A549 (cell line): ENCODE measurements around the gene SPTB. TPM values are rescaled to one million over a fixed set of nuclear protein-coding genes. Genes with fewer than 3 reads are reported as not detected.

Source experiments
- ATAC-seq, 2 experiments: fragments of 200-7000 bp in 1 of 2; fragments of >200 bp in 1 of 2; cut with Nextera tagmentation in 1 of 2; cut with Tn5 transposase in 1 of 2; 3 replicates each; pipeline versions ENCODE4 v1.8.0 to v1.9.1; 2018 to 2020; ENCODE audit warnings: mild to moderate bottlenecking in 1 of 2, moderate library complexity in 1 of 2
- CTCF ChIA-PET: fragments of 300-600 bp; sonication (Branson Sonifier 250); formaldehyde crosslinking; extraction: SDS; loops from one replicate; lab custom pipeline; 2021; ENCODE audit warnings: antibody characterized with exemption, inconsistent platforms; lab: Yijun Ruan, JAX
- POLR2A ChIA-PET: fragments of 350-600 bp; formaldehyde crosslinking; extraction: SDS; loops from one replicate; lab custom pipeline; 2021; ENCODE audit warnings: antibody characterized with exemption, inconsistent platforms; lab: Yijun Ruan, JAX
- DNase-seq, 2 experiments: peaks; one replicate each; pipeline versions ENCODE4 v3.0.0 to v3.0.0-alpha.2; 2011 to 2016; ENCODE audit warnings: low read depth in 1 of 2, low spot score in 1 of 2
- FAIRE-seq: peaks from 2 replicates; lab custom pipeline; 2011; peaks lifted over from hg19 to GRCh38; lab: Jason Lieb, UNC
- H3K27ac ChIP-seq, 2 experiments: fragments of >200 bp; sonication (Bioruptor Twin); formaldehyde crosslinking; 3 replicates each; pipeline ENCODE4 v1.5.1; 2016 to 2017
- H3K4me1 ChIP-seq: fragments of >200 bp; sonication (Bioruptor Twin); formaldehyde crosslinking; 3 replicates; pipeline ENCODE4 v1.6.1; 2016
- H3K4me2 ChIP-seq: fragments of >200 bp; sonication (Bioruptor Twin); formaldehyde crosslinking; 3 replicates; pipeline ENCODE4 v1.6.1; 2016
- H3K4me3 ChIP-seq: fragments of >200 bp; sonication (Bioruptor Twin); formaldehyde crosslinking; 3 replicates; pipeline ENCODE4 v1.5.1; 2016
- H3K9me3 ChIP-seq: fragments of >200 bp; sonication (Bioruptor Twin); formaldehyde crosslinking; 3 replicates; pipeline ENCODE4 v1.6.1; 2016
- CEBPB ChIP-seq, 2 experiments: fragments of >200 bp in 1 of 2; sonication (Bioruptor Twin) in 1 of 2; formaldehyde crosslinking in 1 of 2; IDR thresholded peaks; 2 replicates each; pipeline ENCODE4 v1.6.1; 2012 to 2016
- CHD2 ChIP-seq: fragments of 150-350 bp; IDR thresholded peaks from 2 replicates; pipeline ENCODE4 v1.6.1; 2014; ENCODE audit warnings: low read length; ENCODE audit not compliant: partially characterized antibody
- FOSL2 ChIP-seq, 2 experiments: fragments of 450-650 bp in 1 of 2; fragments of >200 bp in 1 of 2; sonication (Bioruptor Twin) in 1 of 2; formaldehyde crosslinking; IDR thresholded peaks; 2 replicates each; pipeline versions ENCODE4 v1.5.0 to v1.6.1; 2016 to 2020; ENCODE audit warnings: mild to moderate bottlenecking in 1 of 2, moderate library complexity in 1 of 2
- GATA3 ChIP-seq: IDR thresholded peaks from 2 replicates; pipeline ENCODE4 v1.6.1; 2012; ENCODE audit warnings: borderline replicate concordance
- HEYL ChIP-seq: fragments of 250-450 bp; sonication (Bioruptor Pico); IDR thresholded peaks from 2 replicates; pipeline ENCODE4 v1.8.0; 2021; ENCODE audit warnings: mild to moderate bottlenecking, moderate library complexity
- HOXA7 ChIP-seq: fragments of 250-450 bp; sonication (Bioruptor Pico); IDR thresholded peaks from 2 replicates; pipeline ENCODE4 v1.5.0; 2020; ENCODE audit warnings: mild to moderate bottlenecking, moderate library complexity
- HOXB5 ChIP-seq: fragments of 250-450 bp; sonication (Bioruptor Pico); IDR thresholded peaks from 2 replicates; pipeline ENCODE4 v1.5.0; 2020; ENCODE audit warnings: mild to moderate bottlenecking, moderate library complexity
- JUN ChIP-seq, 2 experiments: fragments of >200 bp; sonication (Bioruptor Twin); formaldehyde crosslinking; IDR thresholded peaks; 2 replicates in 1 of 2; 3 replicates in 1 of 2; pipeline ENCODE4 v1.6.1; 2016 to 2017
- JUNB ChIP-seq: fragments of >200 bp; sonication (Bioruptor Twin); formaldehyde crosslinking; IDR thresholded peaks from 2 replicates; pipeline ENCODE4 v1.6.1; 2016
- KDM5A ChIP-seq: fragments of 200-600 bp; sonication (generic); IDR thresholded peaks from 2 replicates; pipeline ENCODE4 v1.6.1; 2016; ENCODE audit warnings: antibody characterized with exemption, mild to moderate bottlenecking
- MAX ChIP-seq: IDR thresholded peaks from 2 replicates; pipeline ENCODE4 v1.6.1; 2012
- MAZ ChIP-seq: fragments of 150-350 bp; IDR thresholded peaks from 2 replicates; pipeline ENCODE4 v1.6.1; 2014; ENCODE audit warnings: antibody characterized with exemption, low read depth, low read length, borderline replicate concordance
- MYC ChIP-seq: IDR thresholded peaks from 2 replicates; pipeline ENCODE4 v1.6.1; 2012; ENCODE audit warnings: mild to moderate bottlenecking, inconsistent platforms, low read length, improper control_type of control experiment, borderline replicate concordance
- NFE2L2 ChIP-seq: fragments of 150-350 bp; conservative IDR thresholded peaks from 2 replicates; pipeline ENCODE4 v1.6.1; 2014; ENCODE audit warnings: low read length
- NPAS2 ChIP-seq: fragments of 250-450 bp; sonication (Bioruptor Pico); IDR thresholded peaks from 2 replicates; pipeline ENCODE4 v1.8.0; 2022; ENCODE audit warnings: mild to moderate bottlenecking, moderate library complexity, borderline replicate concordance
- NR3C1 ChIP-seq: fragments of >200 bp; sonication (Bioruptor Twin); formaldehyde crosslinking; IDR thresholded peaks from 3 replicates; pipeline ENCODE4 v1.6.1; 2017
- POLR2A ChIP-seq: IDR thresholded peaks from 2 replicates; pipeline ENCODE4 v1.6.1; 2012; ENCODE audit warnings: mild to moderate bottlenecking, low read length
- RARB ChIP-seq: fragments of 250-450 bp; sonication (Bioruptor Pico); IDR thresholded peaks from 2 replicates; pipeline ENCODE4 v1.8.0; 2021; ENCODE audit warnings: mild to moderate bottlenecking, moderate library complexity
- RNF2 ChIP-seq: fragments of 200-600 bp; sonication (generic); IDR thresholded peaks from 2 replicates; pipeline ENCODE4 v1.6.1; 2016; ENCODE audit warnings: low read depth, mild to moderate bottlenecking, antibody characterized with exemption, moderate library complexity, borderline replicate concordance
- SMC3 ChIP-seq: fragments of >200 bp; sonication (Bioruptor Twin); formaldehyde crosslinking; IDR thresholded peaks from 3 replicates; pipeline ENCODE4 v1.6.1; 2018; ENCODE audit warnings: inconsistent platforms
- ZNF302 ChIP-seq: fragments of 250-450 bp; sonication (Bioruptor Pico); IDR thresholded peaks from 2 replicates; pipeline ENCODE4 v1.9.0; 2021; ENCODE audit warnings: inconsistent platforms, mild to moderate bottlenecking, moderate library complexity
- ZSCAN20 ChIP-seq: fragments of 250-450 bp; sonication (Bioruptor Pico); IDR thresholded peaks from 2 replicates; pipeline ENCODE4 v1.8.0; 2022; ENCODE audit warnings: mild to moderate bottlenecking, moderate library complexity
- WGBS: methylation state at CpG from one replicate; pipeline ENCODE4 v1.1.6; 2017; ENCODE audit errors: missing lambda C conversion rate; 5-methylcytosine and 5-hydroxymethylcytosine counted together
- polyA plus RNA-seq, 4 experiments: library from polyadenylated mRNA; depleted of rRNA in 3 of 4; stranded (reverse); fragments of >200 nt; fragmentation: RNase III in 1 of 4; extraction: RNeasy Plus Mini Kit Qiagen cat#74134 plus additional on column Dnase treatment in 1 of 4; gene quantifications; 2 replicates in 3 of 4; 3 replicates in 1 of 4; pipeline ENCODE4 v1.2.3, GENCODE V29; 2011 to 2017
- TF ChIP-seq, protein P1 (sequence below): fragments of 450-650 bp; IDR thresholded peaks from 2 replicates; pipeline ENCODE4 v1.6.1; 2014; ENCODE audit warnings: antibody characterized with exemption
- TF ChIP-seq, protein P2 (sequence below): fragments of 250-450 bp; sonication (Bioruptor Pico); IDR thresholded peaks from 2 replicates; pipeline ENCODE4 v1.5.0; 2020; ENCODE audit warnings: low read depth, mild to moderate bottlenecking, moderate library complexity

Gene SPTB
- polyA plus RNA-seq, 2 of the 4 experiments (the other 2 are of a cell fraction) = 0.27 to 2.1 TPM

GRCh38 chr14:64778104-64778754 lies 101.5 kb downstream of the SPTB start:
- Histone ChIP-seq H3K4me1 (no peaks in the 10 kb centered on the region), H3K4me3 (no peak overlapping the region), H3K4me2 (no peak overlapping the region), H3K9me3 (no peaks in the 10 kb centered on the region), H3K27ac (no peak overlapping the region)
- WGBS = 79% methylated on average over 5 of the region's 7 CpGs
- ChIA-PET POLR2A (no interaction called here), CTCF (interaction anchor here (0.7 to 12.5 kb wide), 6 partner anchors 13 to 141 kb away, joined by 3 to 102 read pairs (median 8); no protein-coding TSS in a partner anchor)
- TF ChIP-seq KDM5A (no peak), HOXA7 (CRISPR knock-in tag) (no peak), NR3C1 (no peak), CHD2 (no peak), RNF2 (no peak), NPAS2 (CRISPR knock-in tag) (no peak), GATA3 (no peak), MAZ (no peak), NFE2L2 (no peak), MYC (no peak), JUN (IDR thresholded peaks at IDR 0.05) (no peak), ZSCAN20 (CRISPR knock-in tag) (no peak)
- FAIRE-seq = no peak
- ATAC-seq = no peak
- no peak for DNase-seq

DNA sequence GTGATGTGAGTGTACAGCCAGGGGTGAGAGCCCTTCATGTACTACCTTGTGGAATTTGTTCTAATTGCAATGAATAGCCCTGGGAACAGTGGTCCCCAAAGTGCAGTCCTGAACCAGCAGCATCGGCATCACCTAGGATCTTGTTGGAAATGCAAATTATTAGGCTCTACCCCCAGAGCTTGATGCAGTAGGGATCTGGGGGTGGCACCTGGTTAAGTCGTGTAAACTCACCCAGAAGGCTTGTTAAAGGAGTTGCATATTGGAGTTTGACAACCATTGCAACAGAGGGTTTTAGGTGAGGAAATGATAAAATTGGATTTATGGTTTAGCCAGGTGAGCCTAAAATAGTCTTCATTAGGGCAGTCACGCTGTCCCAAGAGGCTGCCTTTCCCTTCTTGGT lies 102.2 kb downstream of the SPTB start:
- FAIRE-seq (no peak), DNase-seq (no peak), ATAC-seq (no peak)
- 72% methylated on average over 3 of the region's 3 CpGs for WGBS
- CTCF ChIA-PET = interaction anchor here (1.1 to 12.5 kb wide), 4 partner anchors 12 to 140 kb away, joined by 3 to 102 read pairs (median 46); no protein-coding TSS in a partner anchor
- Histone ChIP-seq H3K4me3 (no peak overlapping the region), H3K9me3 (no peaks in the 10 kb centered on the region), H3K4me1 (no peaks in the 10 kb centered on the region), H3K4me2 (no peak overlapping the region), H3K27ac (no peak overlapping the region)
- POLR2A ChIA-PET = no interaction called here
- TF ChIP-seq HEYL (CRISPR knock-in tag) (no peak), GATA3 (no peak), NR3C1 (no peak)

DNA sequence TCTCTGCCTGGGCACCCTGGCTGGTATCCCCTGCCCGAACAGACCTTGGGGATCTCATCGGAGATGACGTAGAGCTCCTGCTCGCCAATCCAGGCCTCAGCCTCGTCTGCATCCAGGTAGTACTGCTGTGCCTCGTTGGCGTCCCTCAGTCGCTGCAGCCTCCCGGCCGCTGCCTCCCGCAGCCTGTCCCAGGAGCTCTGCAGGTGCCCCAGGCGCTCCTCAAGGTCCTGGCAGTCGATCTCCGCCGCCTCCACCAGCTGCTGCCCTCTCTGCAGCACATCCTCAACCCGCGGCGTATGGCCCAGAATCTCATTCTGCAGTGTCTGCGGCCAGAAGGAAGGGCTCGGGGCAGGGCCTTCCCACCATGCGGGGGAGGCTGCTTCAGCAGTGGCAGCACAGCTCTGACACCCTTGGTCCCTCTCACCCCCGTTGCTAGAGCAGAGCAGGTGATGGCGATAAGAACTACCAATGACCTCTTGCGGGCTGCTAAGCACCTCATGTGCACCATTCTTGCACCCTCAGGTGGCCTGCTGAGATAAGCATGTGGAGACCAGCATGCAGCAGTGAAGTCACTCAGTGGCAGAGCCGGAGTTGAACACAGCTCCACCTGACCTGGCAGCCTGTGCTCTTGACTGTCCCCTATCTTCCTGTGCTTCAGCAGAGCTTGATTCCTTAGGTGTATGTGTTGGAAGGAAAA lies 104.5 kb downstream of the SPTB start:
- DNase-seq = no peak
- Histone ChIP-seq H3K27ac (no peak overlapping the region), H3K9me3 (no peaks in the 10 kb centered on the region), H3K4me1 (no peaks in the 10 kb centered on the region), H3K4me3 (no peak overlapping the region), H3K4me2 (no peak overlapping the region)
- TF ChIP-seq, protein P1, sequence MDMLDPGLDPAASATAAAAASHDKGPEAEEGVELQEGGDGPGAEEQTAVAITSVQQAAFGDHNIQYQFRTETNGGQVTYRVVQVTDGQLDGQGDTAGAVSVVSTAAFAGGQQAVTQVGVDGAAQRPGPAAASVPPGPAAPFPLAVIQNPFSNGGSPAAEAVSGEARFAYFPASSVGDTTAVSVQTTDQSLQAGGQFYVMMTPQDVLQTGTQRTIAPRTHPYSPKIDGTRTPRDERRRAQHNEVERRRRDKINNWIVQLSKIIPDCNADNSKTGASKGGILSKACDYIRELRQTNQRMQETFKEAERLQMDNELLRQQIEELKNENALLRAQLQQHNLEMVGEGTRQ = no peak
- TF ChIP-seq NFE2L2 (no peak), POLR2A (no peak), CHD2 (no peak), RARB (CRISPR knock-in tag) (no peak), HOXB5 (CRISPR knock-in tag) (no peak), SMC3 (no peak), HEYL (CRISPR knock-in tag) (no peak), KDM5A (no peak), MAZ (no peak), JUNB (no peak), MAX (no peak), ZNF302 (CRISPR knock-in tag) (no peak), ZSCAN20 (CRISPR knock-in tag) (no peak), RNF2 (no peak), FOSL2 (IDR thresholded peaks at IDR 0.05) (no peak), FOSL2 (CRISPR knock-in tag; IDR thresholded peaks at IDR 0.05) (no peak), CEBPB (IDR thresholded peaks at IDR 0.05) (no peak)
- TF ChIP-seq, protein P2, sequence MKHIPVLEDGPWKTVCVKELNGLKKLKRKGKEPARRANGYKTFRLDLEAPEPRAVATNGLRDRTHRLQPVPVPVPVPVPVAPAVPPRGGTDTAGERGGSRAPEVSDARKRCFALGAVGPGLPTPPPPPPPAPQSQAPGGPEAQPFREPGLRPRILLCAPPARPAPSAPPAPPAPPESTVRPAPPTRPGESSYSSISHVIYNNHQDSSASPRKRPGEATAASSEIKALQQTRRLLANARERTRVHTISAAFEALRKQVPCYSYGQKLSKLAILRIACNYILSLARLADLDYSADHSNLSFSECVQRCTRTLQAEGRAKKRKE (CRISPR knock-in tag) = no peak
- WGBS = 84% methylated on average over 25 of the region's 25 CpGs
- ATAC-seq = no peak
- CTCF ChIA-PET = interaction anchor here (0.8 to 12.5 kb wide), 9 partner anchors 8 to 345 kb away, joined by 3 to 102 read pairs (median 6); no protein-coding TSS in a partner anchor
- POLR2A ChIA-PET = interaction anchor here (0.7 kb wide), 1 partner anchor 21 kb away, joined by 3 read pairs; no protein-coding TSS in a partner anchor
- no peak for FAIRE-seq
